Calu3 (cell line): ENCODE data around the gene PDZD4. TPM values are rescaled to one million over a fixed set of nuclear protein-coding genes. Genes with fewer than 3 reads are reported as not detected.

ENCODE experiments used
- BruUV-seq: library from RNA; stranded (reverse); fragments of 400-500 nt; replicated peaks from 2 replicates; lab custom pipeline; 2021; lab: Mats Ljungman, UMichigan
- CTCF ChIA-PET: fragments of 300-600 bp; sonication (Branson Sonifier 250); formaldehyde crosslinking; loops from one replicate; lab custom pipeline; 2022; ENCODE audit warnings: antibody characterized with exemption; lab: Charles Lee
- DNase-seq: peaks from one replicate; pipeline ENCODE4 v3.0.0; 2022
- H3K27ac Mint-ChIP-seq: one replicate; pipeline ENCODE4 v1.8.0; 2022; ENCODE audit warnings: mixed read lengths; ENCODE audit not compliant: unreplicated experiment
- H3K27me3 Mint-ChIP-seq: one replicate; pipeline ENCODE4 v1.8.0; 2022; ENCODE audit warnings: mixed read lengths; ENCODE audit not compliant: unreplicated experiment
- H3K36me3 Mint-ChIP-seq: one replicate; pipeline ENCODE4 v1.8.0; 2022; ENCODE audit warnings: mild to moderate bottlenecking, moderate library complexity, mixed read lengths; ENCODE audit not compliant: insufficient read depth, unreplicated experiment
- H3K4me1 Mint-ChIP-seq: one replicate; pipeline ENCODE4 v1.8.0; 2022; ENCODE audit warnings: mild to moderate bottlenecking, low read depth, mixed read lengths; ENCODE audit not compliant: unreplicated experiment
- H3K4me3 Mint-ChIP-seq: one replicate; pipeline ENCODE4 v1.8.0; 2022; ENCODE audit warnings: mild to moderate bottlenecking, low read depth, moderate library complexity, mixed read lengths; ENCODE audit not compliant: unreplicated experiment
- H3K9me3 Mint-ChIP-seq: one replicate; pipeline ENCODE4 v1.8.0; 2022; ENCODE audit warnings: low read depth, mixed read lengths; ENCODE audit not compliant: unreplicated experiment
- intact Hi-C: fragments of 100-400 bp; cut with micrococcal nuclease; formaldehyde crosslinking; loops from one replicate; pipeline ENCODE4 v1.10.0; 2022; ENCODE audit not compliant: unreplicated experiment
- total RNA-seq: library from RNA; stranded (reverse); gene quantifications from 2 replicates; pipeline ENCODE4 v1.2.3, GENCODE V29; 2022
- TF ChIP-seq, protein P1 (sequence below): fragments of 200-600 bp; IDR thresholded peaks from one replicate; pipeline ENCODE4 v1.8.0; 2022; ENCODE audit warnings: antibody characterized with exemption; ENCODE audit not compliant: unreplicated experiment

PDZD4 gene
- total RNA-seq, 1 experiment from 2014 or later = 0.76 TPM

DNA sequence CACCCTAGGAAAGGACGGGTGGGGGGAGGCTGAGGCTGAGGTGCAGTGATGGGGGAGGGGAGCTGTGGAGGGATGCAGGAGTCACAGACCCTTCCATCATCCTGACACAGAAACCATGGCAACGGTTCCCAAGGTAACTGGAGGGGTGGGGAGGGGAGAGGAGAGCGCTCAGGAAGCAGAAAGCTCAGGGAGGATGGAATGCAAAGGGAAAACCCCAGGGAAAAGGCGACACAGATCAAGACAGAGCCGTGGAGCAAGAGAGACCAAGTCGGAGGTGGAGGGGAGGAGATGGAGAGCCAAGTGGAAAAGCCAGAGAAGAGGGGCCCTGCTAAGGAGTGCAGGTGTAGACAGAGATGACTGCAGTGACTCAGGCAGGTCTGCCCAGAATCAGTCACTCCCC is 41.1 kb upstream of the PDZD4 start:
- Mint-ChIP-seq H3K27ac (no peak overlapping the region), H3K4me3 (no peak overlapping the region), H3K36me3 (peaks cover 7% of the 10 kb centered on the region), H3K9me3 (no peaks in the 10 kb centered on the region), H3K27me3 (no peaks in the 10 kb centered on the region), H3K4me1 (no peaks in the 10 kb centered on the region)
- DNase-seq = no peak
- no TSS peak for BruUV-seq
- intact Hi-C loops = no loop called here
- CTCF ChIA-PET = no interaction called here
- TF ChIP-seq, protein P1, sequence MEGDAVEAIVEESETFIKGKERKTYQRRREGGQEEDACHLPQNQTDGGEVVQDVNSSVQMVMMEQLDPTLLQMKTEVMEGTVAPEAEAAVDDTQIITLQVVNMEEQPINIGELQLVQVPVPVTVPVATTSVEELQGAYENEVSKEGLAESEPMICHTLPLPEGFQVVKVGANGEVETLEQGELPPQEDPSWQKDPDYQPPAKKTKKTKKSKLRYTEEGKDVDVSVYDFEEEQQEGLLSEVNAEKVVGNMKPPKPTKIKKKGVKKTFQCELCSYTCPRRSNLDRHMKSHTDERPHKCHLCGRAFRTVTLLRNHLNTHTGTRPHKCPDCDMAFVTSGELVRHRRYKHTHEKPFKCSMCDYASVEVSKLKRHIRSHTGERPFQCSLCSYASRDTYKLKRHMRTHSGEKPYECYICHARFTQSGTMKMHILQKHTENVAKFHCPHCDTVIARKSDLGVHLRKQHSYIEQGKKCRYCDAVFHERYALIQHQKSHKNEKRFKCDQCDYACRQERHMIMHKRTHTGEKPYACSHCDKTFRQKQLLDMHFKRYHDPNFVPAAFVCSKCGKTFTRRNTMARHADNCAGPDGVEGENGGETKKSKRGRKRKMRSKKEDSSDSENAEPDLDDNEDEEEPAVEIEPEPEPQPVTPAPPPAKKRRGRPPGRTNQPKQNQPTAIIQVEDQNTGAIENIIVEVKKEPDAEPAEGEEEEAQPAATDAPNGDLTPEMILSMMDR = no peak

DNA sequence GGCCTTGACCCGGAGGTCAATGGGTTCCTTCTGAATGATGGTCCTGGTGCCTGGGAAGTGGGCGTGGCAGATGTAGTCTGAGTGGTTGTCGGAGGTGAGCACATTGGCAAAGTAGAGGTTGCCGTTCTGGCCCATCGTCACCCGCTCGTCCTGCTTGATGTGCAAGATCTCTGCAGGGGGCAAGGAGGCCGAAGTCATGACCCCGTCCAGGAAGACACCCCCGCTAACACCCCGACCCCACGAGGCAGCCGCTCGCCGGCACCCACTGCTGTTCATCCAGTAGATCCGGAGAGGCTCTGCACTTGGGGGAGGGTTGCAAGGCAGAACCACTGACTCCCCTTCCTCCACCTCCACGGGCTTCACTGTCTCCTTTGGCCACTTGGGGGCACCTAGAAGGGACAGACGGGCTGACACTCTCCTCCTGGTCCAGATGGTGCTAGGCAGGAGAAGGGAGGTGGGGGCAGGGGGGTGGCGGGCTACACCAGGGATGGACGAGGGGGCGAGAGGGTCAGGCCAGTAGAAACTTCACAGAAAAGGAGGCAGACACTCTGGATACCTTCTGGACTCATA is 40.5 kb upstream of the PDZD4 start:
- no peaks in the 10 kb centered on the region for H3K27me3 Mint-ChIP-seq
- no peaks in the 10 kb centered on the region for H3K9me3 Mint-ChIP-seq
- no peak overlapping the region for H3K27ac Mint-ChIP-seq
- no peak overlapping the region for H3K4me3 Mint-ChIP-seq
- intact Hi-C loops = no loop called here
- TF ChIP-seq, protein P1 = no peak
- peaks cover 12% of the 10 kb centered on the region for H3K36me3 Mint-ChIP-seq
- H3K4me1 Mint-ChIP-seq = no peaks in the 10 kb centered on the region
- no TSS peak for BruUV-seq
- DNase-seq = no peak
- CTCF ChIA-PET = no interaction called here

DNA sequence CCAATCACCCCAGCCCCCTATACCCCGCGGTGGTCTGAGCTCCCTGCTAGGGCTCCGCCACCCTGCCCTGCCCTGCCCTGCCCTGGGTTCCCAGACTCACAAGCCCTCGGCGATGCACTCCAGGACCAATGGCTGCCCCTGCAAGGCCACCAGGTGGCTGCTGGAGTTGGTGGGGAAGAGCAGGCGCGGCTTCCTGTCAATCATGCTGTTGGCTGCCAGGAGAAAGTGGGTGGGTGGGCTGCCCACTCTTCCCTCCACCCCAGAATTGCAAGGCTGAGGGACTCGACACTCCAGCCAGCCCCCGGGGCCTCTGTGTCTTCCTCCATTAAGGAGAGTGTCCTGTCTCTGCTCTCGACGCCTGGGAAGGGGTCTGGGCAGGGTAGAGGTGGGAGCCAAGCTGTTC is 39.9 kb upstream of the PDZD4 start:
- TF ChIP-seq, protein P1 = no peak
- intact Hi-C loops = no loop called here
- no TSS peak for BruUV-seq
- H3K4me1 Mint-ChIP-seq = no peaks in the 10 kb centered on the region
- no peak overlapping the region for H3K4me3 Mint-ChIP-seq
- no peak for DNase-seq
- H3K36me3 Mint-ChIP-seq = peaks cover 9% of the 10 kb centered on the region
- no peak overlapping the region for H3K27ac Mint-ChIP-seq
- H3K27me3 Mint-ChIP-seq = no peaks in the 10 kb centered on the region
- CTCF ChIA-PET = no interaction called here
- no peaks in the 10 kb centered on the region for H3K9me3 Mint-ChIP-seq

DNA sequence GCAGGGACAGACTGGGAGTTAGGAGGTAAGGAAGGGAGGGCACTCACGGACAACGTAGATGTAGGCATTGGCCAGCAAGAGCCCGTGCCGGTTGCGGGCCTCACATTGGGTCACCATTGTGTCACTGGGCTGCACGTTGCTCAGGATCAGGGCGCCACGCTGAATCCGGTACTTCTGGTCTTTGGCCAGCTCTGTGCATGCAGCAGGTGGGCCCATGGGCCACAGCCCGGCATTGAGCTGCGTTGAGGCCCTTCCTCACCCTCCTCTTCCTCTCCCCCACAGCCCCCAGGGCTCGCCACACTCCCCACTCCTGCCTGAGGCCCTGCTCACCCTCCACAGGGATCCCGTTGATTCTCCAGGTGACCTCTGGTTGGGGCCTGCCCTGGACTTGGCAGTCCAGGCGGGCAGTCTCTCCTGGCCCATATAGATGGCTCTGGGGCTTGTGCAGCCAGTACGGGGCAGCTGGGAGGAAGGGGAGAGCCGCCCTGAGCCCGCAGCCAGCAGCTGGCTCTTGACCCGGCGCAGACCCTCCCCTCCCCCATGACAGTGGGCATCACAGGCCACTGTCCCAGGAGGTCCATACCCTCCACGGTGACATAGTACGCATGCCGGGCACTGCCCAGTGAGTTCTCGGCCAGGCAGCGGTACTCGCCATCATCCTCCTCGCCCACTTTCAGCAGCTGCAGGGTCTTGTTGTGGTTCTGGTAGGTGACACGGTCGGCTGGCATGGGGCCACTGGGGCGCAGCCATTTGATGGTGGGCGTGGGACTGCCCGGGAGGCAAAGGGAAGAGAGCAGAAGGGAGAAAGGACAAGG is 39.3 kb upstream of the PDZD4 start:
- no TSS peak for BruUV-seq
- Mint-ChIP-seq H3K4me1 (no peaks in the 10 kb centered on the region), H3K9me3 (no peaks in the 10 kb centered on the region)

More for the DNA sequence above, 39.3 kb upstream of the PDZD4 start:
- Mint-ChIP-seq H3K27ac (no peak overlapping the region), H3K27me3 (no peaks in the 10 kb centered on the region), H3K36me3 (peaks cover 7% of the 10 kb centered on the region), H3K4me3 (no peak overlapping the region)
- intact Hi-C loops = no loop called here
- no peak for DNase-seq
- CTCF ChIA-PET = no interaction called here
- TF ChIP-seq, protein P1 = no peak
